Thyroid gland (tissue), 4 donors: ENCODE data around the gene F8A1. TPM values are rescaled to one million over a fixed set of nuclear protein-coding genes. Genes with fewer than 3 reads are reported as not detected.
"Not testable (repeated sequence)": the region's sequence is repeated elsewhere in the genome, so short reads cannot be mapped to it uniquely, and the experiment has no call there.

Experiments
- DNase-seq, 2 donors: peaks; one replicate each; pipeline ENCODE4 v3.0.0-alpha.2; 2019
- H3K27ac ChIP-seq, 3 donors: fragments of 200-600 bp; sonication (generic); 1 replicate in 2 of 3; 2 replicates in 1 of 3; pipeline ENCODE4 v1.5.1; 2016 to 2019; ENCODE audit warnings: mild to moderate bottlenecking in 1 of 3, moderate library complexity in 1 of 3
- H3K27me3 ChIP-seq: fragments of 200-600 bp; sonication (generic); one replicate; pipeline ENCODE4 v1.5.1; 2019
- H3K36me3 ChIP-seq, 2 donors: fragments of 200-600 bp; sonication (generic); one replicate each; pipeline ENCODE4 v1.5.1; 2016 to 2019
- H3K4me1 ChIP-seq, 2 donors: fragments of 200-600 bp; sonication (generic); one replicate each; pipeline ENCODE4 v1.5.1; 2017 to 2019
- H3K4me3 ChIP-seq, 3 donors: fragments of 200-600 bp; sonication (generic); replicated peaks in 1 of 3; 1 replicate in 2 of 3; 2 replicates in 1 of 3; pipeline ENCODE4 v1.5.1; 2016; ENCODE audit warnings: mild to moderate bottlenecking in 1 of 3
- H3K9me3 ChIP-seq: fragments of 200-600 bp; sonication (generic); one replicate; pipeline ENCODE4 v1.5.1; 2017
- CTCF ChIP-seq, 6 experiments: fragments of 200-600 bp in 3 of 6; fragments of 450-650 bp in 3 of 6; sonication (generic) in 3 of 6; IDR thresholded peaks; one replicate each; pipeline ENCODE4 v1.5.1; 2016 to 2019; ENCODE audit warnings: antibody characterized with exemption in 6 of 6, mild to moderate bottlenecking in 2 of 6, inconsistent platforms in 1 of 6, moderate library complexity in 1 of 6
- POLR2A ChIP-seq, 2 donors: fragments of 450-650 bp; IDR thresholded peaks; one replicate each; pipeline ENCODE4 v1.6.1; 2017; ENCODE audit warnings: antibody characterized with exemption in 2 of 2, mild to moderate bottlenecking in 2 of 2, moderate library complexity in 1 of 2
- WGBS, 2 donors: methylation state at CpG; one replicate each; pipeline ENCODE4 v1.1.5; 2017; 5-methylcytosine and 5-hydroxymethylcytosine counted together
- intact Hi-C: fragments of 100-400 bp; cut with DNase I; formaldehyde crosslinking; loops from one replicate; pipeline ENCODE4 v1.15.1; 2023
- total RNA-seq, 4 donors: library from RNA; depleted of rRNA; stranded (reverse); fragments of >200 nt; gene quantifications; one replicate each; pipeline ENCODE4 v1.2.3, GENCODE V29; 2016

Gene F8A1
- total RNA-seq, 4 donors from 2014 or later: 1.1 to 34.3 (median 13.3) TPM; not detected in 1

GRCh38 chrX:154886789-154887221 is 650 bp downstream of the F8A1 start:
- H3K4me3 ChIP-seq, H3K9me3 ChIP-seq, H3K36me3 ChIP-seq, H3K27ac ChIP-seq, DNase-seq, H3K4me1 ChIP-seq, intact Hi-C loops, H3K27me3 ChIP-seq: not testable (repeated sequence)
- WGBS, 2 donors: no CpG with 5 or more reads among the region's 62 CpGs

DNA sequence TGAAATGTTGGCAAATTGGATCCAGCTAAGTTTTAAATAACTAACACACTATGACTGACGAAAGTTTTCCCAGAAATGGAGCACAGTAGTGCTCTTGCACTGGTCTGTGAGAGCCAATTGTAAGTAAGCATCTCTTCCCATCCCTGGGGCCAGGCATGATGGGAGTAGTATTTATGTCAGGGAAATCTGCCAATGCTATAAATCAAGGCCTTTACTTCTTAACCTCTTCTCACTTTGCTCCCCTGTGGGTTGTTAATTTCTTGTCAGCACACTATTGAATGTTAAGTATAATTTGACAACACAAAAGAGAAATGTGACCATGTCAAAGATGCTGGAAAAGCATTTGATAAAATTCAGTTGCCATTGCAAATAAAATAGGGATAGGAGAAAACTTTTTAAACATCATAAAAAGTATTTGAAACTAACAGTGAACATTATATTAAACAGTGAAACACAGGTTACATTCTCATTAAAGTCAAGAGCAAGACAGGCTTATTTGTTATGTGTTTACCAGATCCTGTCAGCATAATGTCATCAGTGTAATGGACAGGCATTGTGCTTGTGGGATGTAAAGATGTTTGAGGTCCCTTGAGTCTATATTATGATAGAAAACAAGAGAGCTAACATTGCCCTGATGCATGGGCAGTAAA is 5.0 kb downstream of the F8A1 start:
- 87 to 89% methylated on average over 1 of the region's 1 CpG for WGBS, 2 donors
- Histone ChIP-seq H3K27ac (no peak overlapping the region), H3K27me3 (no peaks in the 10 kb centered on the region), H3K4me1 (no peaks in the 10 kb centered on the region), H3K36me3 (no peaks in the 10 kb centered on the region), H3K9me3 (no peaks in the 10 kb centered on the region), H3K4me3 (no peak overlapping the region)
- intact Hi-C loops: no loop called here
- DNase-seq: no peak
- no peak for TF ChIP-seq CTCF (IDR thresholded peaks at IDR 0.05)
- no peak for TF ChIP-seq POLR2A (IDR thresholded peaks at IDR 0.05)

DNA sequence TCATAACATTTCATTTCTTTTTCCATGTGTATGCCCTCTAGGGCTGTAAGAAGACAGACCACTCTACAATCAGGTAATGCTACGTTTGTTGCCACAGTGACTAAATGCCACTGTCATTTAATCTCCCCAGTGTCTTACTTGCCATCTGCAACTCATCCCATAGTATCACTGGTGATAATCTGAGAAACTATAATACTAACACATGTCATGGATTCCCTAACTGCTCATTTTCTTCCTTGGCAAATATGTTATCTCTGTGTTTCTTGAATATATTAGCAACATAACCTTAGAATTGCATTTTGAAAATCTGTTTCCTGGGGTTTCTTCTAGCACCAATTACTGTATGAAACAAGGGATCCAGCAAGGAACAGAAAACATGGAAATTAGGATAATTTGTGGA is 6.1 kb downstream of the F8A1 start:
- intact Hi-C loops: no loop called here
- TF ChIP-seq POLR2A (IDR thresholded peaks at IDR 0.05) (no peak), CTCF (IDR thresholded peaks at IDR 0.05) (no peak)
- 85 to 100% methylated on average over 1 of the region's 1 CpG for WGBS, 2 donors
- H3K9me3 ChIP-seq: no peaks in the 10 kb centered on the region
- no peak overlapping the region for H3K4me3 ChIP-seq
- no peak for DNase-seq
- no peak overlapping the region for H3K27ac ChIP-seq
- H3K27me3 ChIP-seq: no peaks in the 10 kb centered on the region
- no peaks in the 10 kb centered on the region for H3K4me1 ChIP-seq
- no peaks in the 10 kb centered on the region for H3K36me3 ChIP-seq

- 86 to 88% methylated on average over 8 of the region's 8 CpGs for WGBS, 2 donors
- Histone ChIP-seq H3K27me3 (no peaks in the 10 kb centered on the region), H3K4me1 (no peaks in the 10 kb centered on the region), H3K36me3 (no peaks in the 10 kb centered on the region), H3K27ac (no peak overlapping the region), H3K4me3 (no peak overlapping the region), H3K9me3 (no peaks in the 10 kb centered on the region)
- TF ChIP-seq POLR2A (IDR thresholded peaks at IDR 0.05): no peak
- intact Hi-C loops: no loop called here
- DNase-seq: no peak
Observed at GRCh38 chrX:154900323-154900722, 14.2 kb downstream of the F8A1 start.

DNA sequence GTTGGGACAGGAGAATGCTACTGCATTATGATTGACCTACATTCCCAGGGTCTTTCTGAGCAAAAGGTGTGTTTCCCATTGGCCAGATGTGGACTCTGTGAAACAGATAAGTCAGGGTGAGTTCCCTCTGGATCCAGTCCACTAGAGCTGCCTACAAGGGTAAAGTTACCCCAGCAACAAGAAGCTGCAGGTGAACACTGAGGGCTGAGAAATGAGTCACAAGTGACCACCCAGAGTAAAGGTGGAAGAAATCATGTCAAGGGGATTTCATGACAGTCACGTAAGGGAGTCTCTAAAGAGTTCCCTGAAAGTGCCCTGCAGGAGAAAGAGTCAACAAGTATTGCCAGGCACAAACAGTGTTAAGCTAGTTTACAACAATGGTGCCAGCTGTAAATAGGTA is 16.3 kb downstream of the F8A1 start:
- intact Hi-C loops: no loop called here
- no peaks in the 10 kb centered on the region for H3K36me3 ChIP-seq
- TF ChIP-seq POLR2A (IDR thresholded peaks at IDR 0.05): no peak
- no peak for TF ChIP-seq CTCF (IDR thresholded peaks at IDR 0.05)
- 94 to 100% methylated on average over 1 of the region's 1 CpG for WGBS, 2 donors
- H3K27ac ChIP-seq: no peak overlapping the region
- no peak overlapping the region for H3K4me3 ChIP-seq
- H3K4me1 ChIP-seq: no peaks in the 10 kb centered on the region
- no peaks in the 10 kb centered on the region for H3K9me3 ChIP-seq
- DNase-seq: no peak
- H3K27me3 ChIP-seq: no peaks in the 10 kb centered on the region

GRCh38 chrX:154908821-154909220 is 22.7 kb downstream of the F8A1 start:
- Histone ChIP-seq H3K36me3 (no peaks in the 10 kb centered on the region), H3K27ac (no peak overlapping the region), H3K9me3 (peaks cover 3% of the 10 kb centered on the region), H3K4me1 (no peaks in the 10 kb centered on the region), H3K27me3 (no peaks in the 10 kb centered on the region), H3K4me3 (no peak overlapping the region)
- intact Hi-C loops: no loop called here
- no peak for DNase-seq
- WGBS, 2 donors: 79% methylated on average over 3 of the region's 3 CpGs; no CpG with 5 or more reads in 1 of the 2 donors
- TF ChIP-seq CTCF (IDR thresholded peaks at IDR 0.05): no peak
- TF ChIP-seq POLR2A (IDR thresholded peaks at IDR 0.05): no peak

DNA sequence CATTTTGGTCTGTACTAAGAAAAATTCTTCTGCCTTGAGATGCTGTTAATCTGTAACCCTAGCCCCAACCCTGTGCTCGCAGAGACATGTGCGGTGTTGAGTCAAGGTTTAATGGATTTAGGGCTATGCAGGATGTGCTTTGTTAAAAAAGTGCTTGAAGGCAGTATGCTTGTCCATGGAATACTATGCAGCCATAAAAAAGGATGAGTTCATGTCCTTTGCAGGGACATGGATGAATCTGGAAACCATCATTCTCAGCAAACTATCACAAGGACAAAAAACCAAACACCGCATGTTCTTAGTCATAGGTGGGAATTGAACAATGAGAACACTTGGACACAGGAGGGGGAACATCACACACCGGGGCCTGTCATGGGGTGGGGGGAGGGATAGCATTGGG is 23.9 kb downstream of the F8A1 start:
- H3K4me1 ChIP-seq, H3K27me3 ChIP-seq, intact Hi-C loops, H3K27ac ChIP-seq, H3K36me3 ChIP-seq, DNase-seq, H3K4me3 ChIP-seq, H3K9me3 ChIP-seq: not testable (repeated sequence)
- 71 to 99% methylated on average over 1 to 4 of the region's 4 CpGs for WGBS, 2 donors

DNA sequence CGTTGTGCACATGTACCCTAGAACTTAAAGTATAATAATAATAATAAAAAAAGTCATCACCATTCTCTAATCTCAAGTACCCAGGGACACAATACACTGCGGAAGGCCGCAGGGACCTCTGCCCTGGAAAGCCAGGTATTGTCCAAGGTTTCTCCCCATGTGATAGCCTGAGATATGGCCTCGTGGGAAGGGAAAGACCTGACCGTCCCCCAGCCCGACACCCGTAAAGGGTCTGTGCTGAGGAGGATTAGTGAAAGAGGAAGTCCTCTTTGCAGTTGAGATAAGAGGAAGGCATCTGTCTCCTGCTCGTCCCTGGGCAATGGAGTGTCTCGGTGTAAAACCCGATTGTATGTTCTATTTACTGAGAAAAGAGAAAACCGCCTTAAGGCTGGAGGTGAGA is 24.4 kb downstream of the F8A1 start:
- intact Hi-C loops, DNase-seq, H3K9me3 ChIP-seq, H3K27ac ChIP-seq, H3K27me3 ChIP-seq, H3K36me3 ChIP-seq, H3K4me1 ChIP-seq, H3K4me3 ChIP-seq: not testable (repeated sequence)
- 83 to 90% methylated on average over 11 of the region's 11 CpGs for WGBS, 2 donors
